Mesothelial cell of epicardium (in vitro differentiated cells): Measurements from ENCODE around the gene CXCL1. TPM values are rescaled to one million over a fixed set of nuclear protein-coding genes. Genes with fewer than 3 reads are reported as not detected.

Experiments used
- DNase-seq, 2 experiments: peaks; one replicate each; pipeline ENCODE4 v3.0.0; 2021; ENCODE audit warnings: low spot score in 2 of 2; ENCODE audit not compliant: unreplicated experiment in 2 of 2
- H3K27ac Mint-ChIP-seq: 2 replicates; pipeline ENCODE4 v1.8.0; 2021; ENCODE audit warnings: mixed read lengths
- H3K27me3 Mint-ChIP-seq: 2 replicates; pipeline ENCODE4 v1.8.0; 2021; ENCODE audit warnings: low read depth, mixed read lengths
- H3K36me3 Mint-ChIP-seq: 2 replicates; pipeline ENCODE4 v1.8.0; 2021; ENCODE audit warnings: mixed read lengths
- H3K4me1 Mint-ChIP-seq: 2 replicates; pipeline ENCODE4 v1.8.0; 2021; ENCODE audit warnings: mixed read lengths
- H3K4me3 Mint-ChIP-seq: 2 replicates; pipeline ENCODE4 v1.8.0; 2021; ENCODE audit warnings: mild to moderate bottlenecking, moderate library complexity, mixed read lengths
- H3K9me3 Mint-ChIP-seq: 2 replicates; pipeline ENCODE4 v1.8.0; 2021; ENCODE audit warnings: mixed read lengths
- CTCF ChIP-seq: fragments of 200-600 bp; sonication (generic); IDR thresholded peaks from one replicate; pipeline ENCODE4 v1.5.0; 2021; ENCODE audit warnings: antibody characterized with exemption; ENCODE audit not compliant: unreplicated experiment
- total RNA-seq: library from RNA; stranded (reverse); gene quantifications from 3 replicates; pipeline ENCODE4 v1.2.1, GENCODE V29; 2021

The CXCL1 gene
- 0.47 to 0.77 TPM (median 0.74 TPM) in 3 replicates for total RNA-seq

- no peaks in the 10 kb centered on the region for H3K9me3 Mint-ChIP-seq
- peaks cover 17% of the 10 kb centered on the region for H3K4me1 Mint-ChIP-seq
- no peak within 1 kb of the TSS for H3K27ac Mint-ChIP-seq
- H3K27me3 Mint-ChIP-seq = peaks cover 88% of the 10 kb centered on the region
- DNase-seq = peak in 1 of 2 experiments; percentile 42
- peak within 1 kb of the TSS; percentile 73 for H3K4me3 Mint-ChIP-seq
- no peaks in the 10 kb centered on the region for H3K36me3 Mint-ChIP-seq
- TF ChIP-seq CTCF = no peak
These were observed at the start of gene CXCL1 for GRCh38 chr4:73869130-73870055. Gene CXCL1 (plus strand): TSS chr4:73869393. CDS start chr4:73869471, 78 bp downstream.

GRCh38 chr4:73821325-73821724 lies 47.9 kb upstream of the CXCL1 start:
- TF ChIP-seq CTCF = no peak
- Mint-ChIP-seq H3K36me3 (no peaks in the 10 kb centered on the region), H3K27me3 (peaks cover 13% of the 10 kb centered on the region), H3K4me1 (no peaks in the 10 kb centered on the region), H3K4me3 (no peak overlapping the region), H3K9me3 (no peaks in the 10 kb centered on the region), H3K27ac (no peak overlapping the region)
- DNase-seq = no peak

GRCh38 chr4:73822389-73822788 lies 46.8 kb upstream of the CXCL1 start:
- H3K27ac Mint-ChIP-seq = no peak overlapping the region
- H3K27me3 Mint-ChIP-seq = peaks cover 13% of the 10 kb centered on the region
- peaks cover 8% of the 10 kb centered on the region for H3K9me3 Mint-ChIP-seq
- no peaks in the 10 kb centered on the region for H3K36me3 Mint-ChIP-seq
- DNase-seq = no peak
- no peak overlapping the region for H3K4me3 Mint-ChIP-seq
- TF ChIP-seq CTCF = no peak
- no peaks in the 10 kb centered on the region for H3K4me1 Mint-ChIP-seq

GRCh38 chr4:73822812-73823504 lies 46.2 kb upstream of the CXCL1 start:
- DNase-seq = no peak
- Mint-ChIP-seq H3K9me3 (peaks cover 14% of the 10 kb centered on the region), H3K4me3 (no peak overlapping the region), H3K36me3 (no peaks in the 10 kb centered on the region), H3K4me1 (no peaks in the 10 kb centered on the region), H3K27ac (no peak overlapping the region), H3K27me3 (peaks cover 13% of the 10 kb centered on the region)
- no peak for TF ChIP-seq CTCF

GRCh38 chr4:73823760-73824159 lies 45.4 kb upstream of the CXCL1 start:
- Mint-ChIP-seq H3K4me1 (no peaks in the 10 kb centered on the region), H3K27ac (no peak overlapping the region), H3K36me3 (no peaks in the 10 kb centered on the region), H3K27me3 (peaks cover 13% of the 10 kb centered on the region), H3K9me3 (peaks cover 15% of the 10 kb centered on the region), H3K4me3 (no peak overlapping the region)
- TF ChIP-seq CTCF = no peak
- DNase-seq = no peak
